ENCODE data around the gene AMOTL2.

AMOTL2 gene

DNA sequence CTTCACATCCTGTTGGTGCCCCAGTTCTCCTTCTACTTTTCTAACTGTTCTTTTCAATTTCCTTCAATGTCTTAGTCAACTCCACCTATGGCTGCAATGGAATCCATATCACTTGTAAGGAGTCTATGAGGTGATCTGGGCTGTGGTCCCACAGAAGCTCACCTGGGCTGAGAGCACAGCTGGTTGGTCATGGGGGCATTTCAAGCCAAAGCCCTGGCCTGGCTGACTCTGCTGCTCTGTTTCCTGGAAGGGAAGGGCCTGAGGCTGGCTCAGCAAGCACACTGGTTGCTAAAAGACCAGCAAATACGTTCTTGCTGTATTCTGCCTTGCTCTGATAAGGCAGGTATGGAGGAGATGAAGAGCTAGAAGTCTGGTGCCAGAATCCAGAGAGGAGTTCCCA is 29.0 kb downstream of the AMOTL2 start:
- TF ChIP-seq, protein P1, sequence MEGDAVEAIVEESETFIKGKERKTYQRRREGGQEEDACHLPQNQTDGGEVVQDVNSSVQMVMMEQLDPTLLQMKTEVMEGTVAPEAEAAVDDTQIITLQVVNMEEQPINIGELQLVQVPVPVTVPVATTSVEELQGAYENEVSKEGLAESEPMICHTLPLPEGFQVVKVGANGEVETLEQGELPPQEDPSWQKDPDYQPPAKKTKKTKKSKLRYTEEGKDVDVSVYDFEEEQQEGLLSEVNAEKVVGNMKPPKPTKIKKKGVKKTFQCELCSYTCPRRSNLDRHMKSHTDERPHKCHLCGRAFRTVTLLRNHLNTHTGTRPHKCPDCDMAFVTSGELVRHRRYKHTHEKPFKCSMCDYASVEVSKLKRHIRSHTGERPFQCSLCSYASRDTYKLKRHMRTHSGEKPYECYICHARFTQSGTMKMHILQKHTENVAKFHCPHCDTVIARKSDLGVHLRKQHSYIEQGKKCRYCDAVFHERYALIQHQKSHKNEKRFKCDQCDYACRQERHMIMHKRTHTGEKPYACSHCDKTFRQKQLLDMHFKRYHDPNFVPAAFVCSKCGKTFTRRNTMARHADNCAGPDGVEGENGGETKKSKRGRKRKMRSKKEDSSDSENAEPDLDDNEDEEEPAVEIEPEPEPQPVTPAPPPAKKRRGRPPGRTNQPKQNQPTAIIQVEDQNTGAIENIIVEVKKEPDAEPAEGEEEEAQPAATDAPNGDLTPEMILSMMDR (IDR thresholded peaks at IDR 0.05; ENCODE audit: low read depth, low read length) = no peak
- H3K9me3 ChIP-seq (ENCODE audit: severe bottlenecking) = peaks cover 6% of the 10 kb centered on the region
- H3K4me3 ChIP-seq (ENCODE audit: low read depth, low read length) = no peak overlapping the region
- no peaks in the 10 kb centered on the region for H3K27me3 ChIP-seq (ENCODE audit: insufficient read depth, low read depth, severe bottlenecking)
- no peak overlapping the region for H3K27ac ChIP-seq
- DNase-seq = no peak
- no peaks in the 10 kb centered on the region for H3K36me3 ChIP-seq

DNA sequence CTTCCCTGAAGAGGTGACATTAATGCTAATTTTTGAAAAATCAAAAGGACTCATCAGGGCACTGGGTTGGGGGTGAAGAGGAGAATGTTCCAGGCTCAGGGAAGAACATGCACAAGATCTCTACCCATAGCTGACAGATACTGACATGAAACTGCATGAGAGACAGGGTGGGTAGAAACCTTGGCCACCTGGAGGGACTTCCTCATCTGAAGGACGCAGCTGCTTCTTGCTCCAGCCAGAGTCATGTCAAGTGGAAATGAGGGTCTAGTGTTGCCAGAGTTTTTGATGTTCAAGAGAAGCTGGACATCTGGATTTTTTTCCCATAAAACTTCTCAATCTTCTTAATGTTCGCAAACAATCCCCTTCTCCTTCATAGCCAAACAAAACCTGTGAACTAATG is 29.7 kb downstream of the AMOTL2 start:
- DNase-seq = no peak
- Histone ChIP-seq H3K36me3 (no peaks in the 10 kb centered on the region), H3K27me3 (ENCODE audit: insufficient read depth, low read depth, severe bottlenecking) (no peaks in the 10 kb centered on the region), H3K4me3 (ENCODE audit: low read depth, low read length) (no peak overlapping the region), H3K27ac (no peak overlapping the region), H3K9me3 (ENCODE audit: severe bottlenecking) (peaks cover 6% of the 10 kb centered on the region)
- TF ChIP-seq, protein P1 (IDR thresholded peaks at IDR 0.05; ENCODE audit: low read depth, low read length) = no peak

DNA sequence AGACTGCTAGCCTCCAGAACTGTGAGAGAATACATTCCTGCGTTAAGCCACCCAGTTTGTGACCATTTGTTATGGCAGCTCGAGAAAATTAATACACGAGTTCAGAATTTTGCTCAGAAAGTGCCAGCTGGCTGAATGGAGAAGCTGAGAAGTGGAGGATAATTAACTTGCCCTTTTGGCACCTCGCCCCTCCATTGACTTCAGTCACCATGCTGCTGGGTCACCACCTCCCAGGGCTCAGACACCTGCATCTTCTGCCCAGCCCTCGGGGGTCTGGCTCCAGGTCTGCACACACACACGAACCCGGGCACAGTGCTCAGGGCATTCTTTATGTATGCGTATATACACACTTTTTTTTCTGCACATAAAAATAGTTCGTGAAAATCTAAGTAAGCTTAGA is 32.0 kb downstream of the AMOTL2 start:
- H3K4me3 ChIP-seq (ENCODE audit: low read depth, low read length) = no peak overlapping the region
- no peak for DNase-seq
- H3K9me3 ChIP-seq (ENCODE audit: severe bottlenecking) = peaks cover 6% of the 10 kb centered on the region
- TF ChIP-seq, protein P1 (IDR thresholded peaks at IDR 0.05; ENCODE audit: low read depth, low read length) = no peak
- H3K36me3 ChIP-seq = no peaks in the 10 kb centered on the region
- H3K27ac ChIP-seq = no peak overlapping the region
- H3K27me3 ChIP-seq (ENCODE audit: insufficient read depth, low read depth, severe bottlenecking) = no peaks in the 10 kb centered on the region

DNA sequence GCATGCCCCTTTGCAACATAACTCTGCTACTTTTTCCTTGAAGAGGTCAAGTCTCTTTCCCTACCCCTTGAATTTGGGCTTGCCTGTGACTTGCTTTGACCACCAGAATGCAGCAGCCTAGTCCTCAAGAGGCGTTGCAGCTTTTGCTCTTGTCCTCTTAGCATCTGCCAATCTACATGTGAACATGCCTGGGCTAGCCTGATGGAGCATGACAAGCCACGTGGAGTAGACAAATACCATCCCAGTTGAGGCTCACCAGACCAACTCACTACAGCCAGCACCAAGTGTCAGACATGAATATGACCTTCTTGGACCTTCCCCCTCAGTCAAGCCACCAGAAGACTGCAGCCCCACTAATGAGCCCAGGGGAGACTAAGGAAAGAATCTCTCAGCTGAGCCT is 32.9 kb downstream of the AMOTL2 start:
- Histone ChIP-seq H3K4me3 (ENCODE audit: low read depth, low read length) (no peak overlapping the region), H3K36me3 (no peaks in the 10 kb centered on the region), H3K9me3 (ENCODE audit: severe bottlenecking) (peaks cover 3% of the 10 kb centered on the region), H3K27ac (peak overlapping the region; percentile 39), H3K27me3 (ENCODE audit: insufficient read depth, low read depth, severe bottlenecking) (no peaks in the 10 kb centered on the region)
- TF ChIP-seq, protein P1 (IDR thresholded peaks at IDR 0.05; ENCODE audit: low read depth, low read length) = no peak
- DNase-seq = peak; percentile 38

DNA sequence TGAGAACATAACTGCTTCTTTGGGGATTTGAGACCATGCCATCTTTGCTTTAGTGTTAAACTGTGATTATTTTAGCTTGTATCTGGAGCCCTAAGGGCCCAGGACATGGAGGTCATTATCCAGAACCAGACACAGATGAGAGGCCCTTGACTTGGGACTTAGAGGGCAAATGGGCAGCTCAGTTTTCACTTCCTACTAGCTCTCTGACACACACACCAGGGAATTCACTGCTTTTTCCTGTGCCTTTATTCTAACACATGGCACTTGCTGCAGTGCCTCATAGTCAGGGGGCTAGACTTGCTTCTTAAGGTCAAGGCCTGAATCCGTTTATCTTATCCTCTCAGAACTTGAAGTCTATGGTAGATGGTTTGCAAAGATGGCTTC is 33.3 kb downstream of the AMOTL2 start:
- Histone ChIP-seq H3K27me3 (ENCODE audit: insufficient read depth, low read depth, severe bottlenecking) (no peaks in the 10 kb centered on the region), H3K27ac (peak overlapping the region; percentile 39; the same call in 1 of the 2 replicates), H3K4me3 (ENCODE audit: low read depth, low read length) (no peak overlapping the region), H3K9me3 (ENCODE audit: severe bottlenecking) (no peaks in the 10 kb centered on the region), H3K36me3 (no peaks in the 10 kb centered on the region)
- no peak for DNase-seq
- TF ChIP-seq, protein P1 (IDR thresholded peaks at IDR 0.05; ENCODE audit: low read depth, low read length) = no peak

DNA sequence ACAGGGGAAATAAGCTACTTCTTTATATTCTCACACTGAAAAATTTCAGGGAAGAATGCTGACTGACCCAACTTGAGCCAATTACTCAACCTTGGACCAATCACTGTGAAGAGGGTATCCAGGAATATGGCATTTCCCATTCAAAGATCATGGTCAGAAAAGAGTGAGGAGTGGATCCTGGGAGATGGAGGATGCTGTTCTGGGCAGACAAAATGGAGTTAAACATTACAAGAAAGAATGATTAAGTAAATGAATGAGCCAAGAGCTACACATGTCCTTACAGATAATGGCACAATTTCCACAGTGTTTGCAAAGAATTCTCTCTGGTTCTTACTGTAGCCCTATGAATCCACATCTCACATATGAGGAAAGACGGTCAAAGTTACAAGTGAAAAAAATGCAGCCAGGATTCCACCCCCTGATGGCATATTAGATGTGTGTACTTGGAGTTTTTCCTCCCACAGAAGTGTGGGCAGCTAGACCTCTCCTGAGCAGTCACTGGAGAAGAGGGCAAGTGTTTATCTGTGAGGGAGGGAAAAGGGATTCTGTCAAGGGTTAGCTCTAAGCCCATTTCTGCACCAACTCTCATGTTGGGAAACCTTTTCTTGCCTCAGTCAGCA is 33.8 kb downstream of the AMOTL2 start:
- no peaks in the 10 kb centered on the region for H3K27me3 ChIP-seq (ENCODE audit: insufficient read depth, low read depth, severe bottlenecking)
- TF ChIP-seq, protein P1 (IDR thresholded peaks at IDR 0.05; ENCODE audit: low read depth, low read length) = no peak
- no peaks in the 10 kb centered on the region for H3K9me3 ChIP-seq (ENCODE audit: severe bottlenecking)
- DNase-seq = no peak
- H3K4me3 ChIP-seq (ENCODE audit: low read depth, low read length) = no peak overlapping the region
- no peak overlapping the region for H3K27ac ChIP-seq
- H3K36me3 ChIP-seq = no peaks in the 10 kb centered on the region

Data from WERI-Rb-1 (cell line).